ENCODE measurements around the gene DDC. TPM values are rescaled to one million over a fixed set of nuclear protein-coding genes. Genes with fewer than 3 reads are reported as not detected.

The DDC gene
- polyA plus RNA-seq (2013, experiment 1 of 2; ENCODE audit: insufficient read length) = not detected
- not detected for polyA plus RNA-seq (2013, experiment 2 of 2; ENCODE audit: insufficient read length)

- DNase-seq = no peak
These were observed at the start of gene DDC for GRCh38 chr7:50564640-50565558. Gene DDC (minus strand): TSS chr7:50565405. CDS start chr7:50544085, 21,320 bp downstream.

- no peak for DNase-seq
These were observed 48.3 kb upstream of the DDC start for GRCh38 chr7:50613473-50613872.

GRCh38 chr7:50612704-50613103 lies 47.5 kb upstream of the DDC start:
- no peak for DNase-seq

GRCh38 chr7:50610521-50611277 lies 45.5 kb upstream of the DDC start:
- DNase-seq = peak; percentile 58

- DNase-seq = no peak
These were observed 43.1 kb upstream of the DDC start for GRCh38 chr7:50608196-50608906.

- DNase-seq = peak; percentile 34
These were observed 42.4 kb upstream of the DDC start for GRCh38 chr7:50607524-50608125.

GRCh38 chr7:50605059-50605458 lies 39.9 kb upstream of the DDC start:
- DNase-seq = no peak

- no peak for DNase-seq
These were observed 38.1 kb upstream of the DDC start for GRCh38 chr7:50603287-50603686.

- no peak for DNase-seq
These were observed 34.2 kb upstream of the DDC start for GRCh38 chr7:50599385-50599784.

- DNase-seq = no peak
These were observed 33.5 kb upstream of the DDC start for GRCh38 chr7:50598460-50599343.

GRCh38 chr7:50596484-50596883 lies 31.3 kb upstream of the DDC start:
- DNase-seq = no peak

GRCh38 chr7:50595491-50596102 lies 30.4 kb upstream of the DDC start:
- peak; percentile 39 for DNase-seq

GRCh38 chr7:50594734-50595485 lies 29.7 kb upstream of the DDC start:
- DNase-seq = no peak

GRCh38 chr7:50594136-50594535 lies 28.9 kb upstream of the DDC start:
- no peak for DNase-seq

- DNase-seq = no peak
These were observed 27.7 kb upstream of the DDC start for GRCh38 chr7:50592940-50593339.

GRCh38 chr7:50591480-50592438 lies 26.6 kb upstream of the DDC start:
- no peak for DNase-seq

GRCh38 chr7:50591098-50591479 lies 25.9 kb upstream of the DDC start:
- no peak for DNase-seq

- DNase-seq = no peak
These were observed 25.3 kb upstream of the DDC start for GRCh38 chr7:50590535-50590934.

- DNase-seq = no peak
These were observed 24.2 kb upstream of the DDC start for GRCh38 chr7:50589364-50589763.

Data from fibroblast of skin of back (primary cell).